ENCODE results near the gene NXN.

- TF ChIP-seq CTCF (IDR thresholded peaks at IDR 0.05) (no peak), POLR2A (IDR thresholded peaks at IDR 0.05) (no peak)
These were observed 21.3 kb upstream of the NXN start for GRCh38 chr17:1000597-1001461.

Measured in upper lobe of left lung (tissue), 4 donors.